Upper lobe of right lung (tissue), 1 donor: Measurements from ENCODE around the gene CRKL. TPM values are rescaled to one million over a fixed set of nuclear protein-coding genes. Genes with fewer than 3 reads are reported as not detected.
"Not testable (repeated sequence)": the region's sequence is repeated elsewhere in the genome, so short reads cannot be mapped to it uniquely, and the experiment has no call there.

Source experiments
- ATAC-seq: fragments of 200-7000 bp; cut with Tn5 transposase; one replicate; pipeline ENCODE4 v1.9.1; 2020; ENCODE audit warnings: mild to moderate bottlenecking, moderate library complexity
- DNase-seq: peaks from one replicate; pipeline ENCODE4 v3.0.0-alpha.2; 2020
- H3K27ac ChIP-seq: fragments of 200-600 bp; one replicate; pipeline ENCODE4 v1.8.0; 2022
- H3K27me3 ChIP-seq: fragments of 200-600 bp; one replicate; pipeline ENCODE4 v1.8.0; 2022; ENCODE audit warnings: mild to moderate bottlenecking
- H3K36me3 ChIP-seq: fragments of 200-600 bp; one replicate; pipeline ENCODE4 v1.8.0; 2022
- H3K4me1 ChIP-seq: fragments of 200-600 bp; one replicate; pipeline ENCODE4 v1.8.0; 2022
- H3K4me3 ChIP-seq: fragments of 200-600 bp; one replicate; pipeline ENCODE4 v1.8.0; 2022; ENCODE audit warnings: mild to moderate bottlenecking
- H3K9me3 ChIP-seq: fragments of 200-600 bp; one replicate; pipeline ENCODE4 v1.8.0; 2022
- intact Hi-C: fragments of 100-400 bp; cut with DNase I; formaldehyde crosslinking; loops from one replicate; pipeline ENCODE4 v1.11.0; 2022
- total RNA-seq: library from RNA; stranded (reverse); fragmentation: NEBNext Ultra II Directional; extraction: Animal tissue kit (Norgen Biotek cat#: 25700); gene quantifications from one replicate; pipeline ENCODE4 v1.2.1, GENCODE V29; 2021
- TF ChIP-seq, protein P1 (sequence below): fragments of 200-600 bp; IDR thresholded peaks from one replicate; pipeline ENCODE4 v1.8.0; 2022; ENCODE audit warnings: antibody characterized with exemption
- donor health status: DM: no; HTN: yes; CAD: no; lungs with severe emphysema.

Gene CRKL
- total RNA-seq, 1 donor from 2014 or later, result 60.8 TPM

GRCh38 chr22:20890975-20891374 lies 26.2 kb upstream of the CRKL start:
- intact Hi-C loops, result no loop called here
- Histone ChIP-seq H3K36me3 (peaks cover 30% of the 10 kb centered on the region), H3K27me3 (no peaks in the 10 kb centered on the region), H3K4me1 (no peaks in the 10 kb centered on the region), H3K4me3 (no peak overlapping the region), H3K27ac (no peak overlapping the region), H3K9me3 (no peaks in the 10 kb centered on the region)
- ATAC-seq (no peak), DNase-seq (no peak)
- TF ChIP-seq, protein P1, sequence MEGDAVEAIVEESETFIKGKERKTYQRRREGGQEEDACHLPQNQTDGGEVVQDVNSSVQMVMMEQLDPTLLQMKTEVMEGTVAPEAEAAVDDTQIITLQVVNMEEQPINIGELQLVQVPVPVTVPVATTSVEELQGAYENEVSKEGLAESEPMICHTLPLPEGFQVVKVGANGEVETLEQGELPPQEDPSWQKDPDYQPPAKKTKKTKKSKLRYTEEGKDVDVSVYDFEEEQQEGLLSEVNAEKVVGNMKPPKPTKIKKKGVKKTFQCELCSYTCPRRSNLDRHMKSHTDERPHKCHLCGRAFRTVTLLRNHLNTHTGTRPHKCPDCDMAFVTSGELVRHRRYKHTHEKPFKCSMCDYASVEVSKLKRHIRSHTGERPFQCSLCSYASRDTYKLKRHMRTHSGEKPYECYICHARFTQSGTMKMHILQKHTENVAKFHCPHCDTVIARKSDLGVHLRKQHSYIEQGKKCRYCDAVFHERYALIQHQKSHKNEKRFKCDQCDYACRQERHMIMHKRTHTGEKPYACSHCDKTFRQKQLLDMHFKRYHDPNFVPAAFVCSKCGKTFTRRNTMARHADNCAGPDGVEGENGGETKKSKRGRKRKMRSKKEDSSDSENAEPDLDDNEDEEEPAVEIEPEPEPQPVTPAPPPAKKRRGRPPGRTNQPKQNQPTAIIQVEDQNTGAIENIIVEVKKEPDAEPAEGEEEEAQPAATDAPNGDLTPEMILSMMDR, result no peak

GRCh38 chr22:20897737-20898136 lies 19.5 kb upstream of the CRKL start:
- not testable (repeated sequence) for H3K4me3 ChIP-seq

DNA sequence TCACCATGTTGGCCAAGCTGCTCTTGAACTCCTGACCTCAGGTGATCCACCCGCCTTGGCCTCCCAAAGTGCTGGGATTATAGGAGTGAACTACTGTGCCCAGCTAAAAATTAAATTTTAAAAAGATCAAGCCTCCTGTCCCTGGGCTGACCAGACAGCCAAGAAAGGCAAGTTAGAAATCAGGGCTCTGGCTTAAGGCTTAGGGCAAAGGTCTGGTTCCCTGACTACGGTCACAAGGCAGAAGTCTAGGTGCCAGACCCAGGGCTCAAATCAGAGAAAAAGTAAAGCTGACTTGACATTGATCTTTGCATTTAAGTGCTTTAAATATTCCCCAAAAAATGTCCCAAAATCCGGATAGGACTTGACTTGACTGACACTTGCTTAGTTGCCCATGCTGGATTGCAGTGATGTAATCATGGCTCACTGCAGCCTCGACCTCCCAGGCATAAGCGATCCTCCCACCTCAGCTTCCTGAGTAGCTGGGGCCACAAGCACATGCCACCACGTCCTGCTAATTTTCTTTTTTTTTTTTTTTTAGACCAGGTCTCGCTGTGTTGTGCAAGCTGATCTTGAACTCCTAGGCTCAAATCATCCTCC lies 17.3 kb upstream of the CRKL start:
- Histone ChIP-seq H3K9me3 (no peaks in the 10 kb centered on the region), H3K27me3 (no peaks in the 10 kb centered on the region), H3K36me3 (no peaks in the 10 kb centered on the region), H3K27ac (no peak overlapping the region), H3K4me1 (no peaks in the 10 kb centered on the region), H3K4me3 (no peak overlapping the region)
- ATAC-seq, result no peak
- no peak for DNase-seq
- TF ChIP-seq, protein P1, result no peak
- intact Hi-C loops, result no loop called here

More at GRCh38 chr22:20897737-20898136, 19.5 kb upstream of the CRKL start:
- DNase-seq, ATAC-seq, H3K27ac ChIP-seq, H3K27me3 ChIP-seq, H3K4me1 ChIP-seq, intact Hi-C loops, H3K36me3 ChIP-seq, H3K9me3 ChIP-seq: not testable (repeated sequence)

DNA sequence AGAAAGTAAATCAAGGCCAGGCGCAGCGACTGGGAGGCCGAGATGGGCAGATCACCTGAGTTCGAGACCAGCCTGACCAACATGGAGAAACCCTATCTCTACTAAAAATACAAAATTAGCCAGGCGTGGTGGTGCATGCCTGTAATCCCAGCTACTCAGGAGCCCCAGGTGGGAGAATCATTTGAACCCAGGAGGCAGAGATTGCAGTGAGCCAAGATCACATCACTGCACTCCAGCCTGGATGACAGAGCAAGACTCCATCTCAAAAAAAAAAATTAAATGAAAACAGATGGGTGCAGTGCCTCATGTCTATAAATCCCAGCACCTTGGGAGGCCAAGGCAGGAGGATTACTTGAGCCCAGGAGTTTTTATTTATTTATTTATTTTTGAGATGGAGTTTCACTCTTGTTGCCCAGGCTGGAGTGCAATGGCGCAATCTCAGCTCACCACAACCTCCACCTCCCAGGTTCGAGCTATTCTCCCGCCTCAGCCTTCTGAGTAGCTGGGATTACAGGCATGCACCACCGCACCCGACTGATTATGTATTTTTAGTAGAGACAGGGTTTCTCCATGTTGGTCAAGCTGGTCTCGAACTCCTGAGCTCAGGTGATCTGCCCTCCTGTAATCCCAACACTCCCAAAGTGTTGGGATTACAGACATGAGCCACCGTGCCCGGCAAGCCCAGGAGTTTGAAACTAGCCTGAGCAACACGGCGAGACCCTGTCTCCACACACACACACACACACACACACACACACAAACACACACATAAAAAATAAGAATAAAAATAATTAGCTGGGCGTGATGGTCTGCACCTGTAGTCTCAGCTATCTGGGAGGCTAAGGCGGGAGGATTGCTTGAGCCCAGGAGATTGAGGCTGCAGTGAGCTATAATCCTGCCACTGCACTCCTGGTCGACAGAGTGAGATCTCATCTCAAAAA lies 15.8 kb upstream of the CRKL start:
- H3K4me3 ChIP-seq, H3K27ac ChIP-seq, H3K27me3 ChIP-seq, ATAC-seq, H3K36me3 ChIP-seq, DNase-seq, intact Hi-C loops, H3K4me1 ChIP-seq, H3K9me3 ChIP-seq: not testable (repeated sequence)

DNA sequence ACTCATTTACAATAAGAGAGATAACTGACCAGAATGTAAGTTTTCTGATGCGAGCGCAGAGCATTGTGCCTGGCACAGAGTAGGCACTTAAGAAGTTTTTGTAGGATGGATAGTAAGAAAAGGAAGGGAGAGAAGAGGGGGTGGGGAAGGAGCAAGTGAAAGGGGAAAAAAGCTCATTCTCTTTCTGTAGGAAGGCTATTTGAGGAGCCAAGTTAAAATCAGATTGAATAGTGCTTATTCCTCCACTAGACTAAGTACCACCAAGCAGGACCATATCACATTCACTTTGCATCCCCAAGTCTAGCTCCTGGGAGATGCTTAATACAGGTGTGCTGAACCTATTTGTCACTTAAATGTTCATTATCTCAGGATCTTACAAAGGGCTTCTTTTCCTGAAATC lies 14.1 kb upstream of the CRKL start:
- no peaks in the 10 kb centered on the region for H3K27me3 ChIP-seq
- no peak overlapping the region for H3K27ac ChIP-seq
- H3K9me3 ChIP-seq, result no peaks in the 10 kb centered on the region
- DNase-seq, result no peak
- no peaks in the 10 kb centered on the region for H3K36me3 ChIP-seq
- H3K4me3 ChIP-seq, result no peak overlapping the region
- no peaks in the 10 kb centered on the region for H3K4me1 ChIP-seq
- ATAC-seq, result no peak
- TF ChIP-seq, protein P1, result no peak
- intact Hi-C loops, result no loop called here

DNA sequence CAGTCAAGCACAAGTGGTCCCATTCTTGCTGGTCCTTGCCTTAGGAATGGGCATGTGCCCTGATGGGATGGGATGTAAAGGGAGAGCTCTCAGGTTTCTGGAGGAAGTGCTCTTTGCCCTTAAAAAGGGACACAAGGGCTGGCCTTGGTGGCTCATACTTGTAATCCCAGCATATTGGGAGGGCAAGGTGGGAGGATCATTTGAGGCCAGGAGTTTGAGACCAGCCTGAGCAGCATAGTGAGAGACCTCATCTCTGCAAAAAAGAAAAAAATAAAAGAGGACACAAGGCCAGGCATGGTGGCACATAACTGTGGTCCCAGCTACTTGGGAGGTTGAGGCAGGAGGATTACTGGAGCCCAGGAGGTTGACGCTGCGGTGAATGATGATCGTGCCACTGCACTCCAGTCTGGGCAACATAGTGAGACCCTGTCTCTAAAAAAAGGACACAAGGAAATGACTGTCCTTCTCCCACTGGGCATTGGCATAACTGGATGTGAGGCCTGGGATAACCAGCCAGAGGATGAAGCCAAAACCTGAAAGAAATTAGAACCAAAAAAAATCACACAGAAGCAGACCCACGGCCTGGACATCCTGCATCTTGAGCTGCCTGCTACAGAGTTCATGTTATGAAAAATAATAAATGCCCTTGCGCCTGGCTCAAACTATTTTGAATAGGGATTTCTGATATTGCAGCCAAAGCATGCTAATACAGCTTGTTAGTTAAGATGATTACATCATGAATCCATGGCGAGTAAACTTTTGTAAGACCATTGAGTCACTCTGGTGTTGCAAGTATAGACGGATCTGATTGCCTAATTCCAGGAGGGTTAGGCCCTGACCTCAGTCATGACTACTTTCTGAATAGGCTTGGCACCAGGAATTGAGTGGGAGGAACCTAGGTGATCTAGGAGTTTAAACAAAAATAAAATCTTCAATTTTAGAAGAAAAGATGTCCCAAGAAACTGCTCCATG lies 12.9 kb upstream of the CRKL start:
- TF ChIP-seq, protein P1, result no peak
- Histone ChIP-seq H3K4me3 (no peak overlapping the region), H3K27ac (no peak overlapping the region), H3K9me3 (no peaks in the 10 kb centered on the region), H3K36me3 (no peaks in the 10 kb centered on the region), H3K27me3 (no peaks in the 10 kb centered on the region), H3K4me1 (no peaks in the 10 kb centered on the region)
- no peak for DNase-seq
- intact Hi-C loops, result no loop called here
- ATAC-seq, result peak; percentile 91
